SK-N-SH treated with all-trans-retinoic acid at 6 μM for 48 hours (cell line): ENCODE measurements around the gene ATP6V1C2.
A peak's percentile ranks its signal among the peaks of the same experiment; 100 is the strongest.

Source experiments
- ESRRG ChIP-seq: fragments of 250-450 bp; sonication (Bioruptor Pico); IDR thresholded peaks from 2 replicates; pipeline ENCODE4 v1.6.1; 2021; ENCODE audit warnings: mild to moderate bottlenecking
- PATZ1 ChIP-seq: fragments of 250-450 bp; sonication (Bioruptor Pico); IDR thresholded peaks from 2 replicates; pipeline ENCODE4 v1.8.0; 2020; ENCODE audit warnings: mild to moderate bottlenecking, moderate library complexity, borderline replicate concordance
- RARB ChIP-seq: fragments of 250-450 bp; sonication (Bioruptor Pico); IDR thresholded peaks from 2 replicates; pipeline ENCODE4 v1.8.0; 2021; ENCODE audit warnings: mild to moderate bottlenecking, moderate library complexity
- SNAI2 ChIP-seq: fragments of 250-450 bp; sonication (Bioruptor Pico); IDR thresholded peaks from 2 replicates; pipeline ENCODE4 v1.5.0; 2020; ENCODE audit warnings: mild to moderate bottlenecking, moderate library complexity
- TSHZ2 ChIP-seq: fragments of 250-450 bp; sonication (Bioruptor Pico); IDR thresholded peaks from 2 replicates; pipeline ENCODE4 v1.5.0; 2020; ENCODE audit warnings: mild to moderate bottlenecking, moderate library complexity

- no peak for TF ChIP-seq PATZ1 (CRISPR knock-in tag)
- TF ChIP-seq ESRRG (CRISPR knock-in tag): no peak
- TF ChIP-seq TSHZ2 (CRISPR knock-in tag): peak; percentile 51; the same call in 1 of the 2 replicates
- no peak for TF ChIP-seq RARB (CRISPR knock-in tag)
- no peak for TF ChIP-seq SNAI2 (CRISPR knock-in tag)
Measured at GRCh38 chr2:10812362-10813162, 91.1 kb downstream of the ATP6V1C2 start, which contains the start of gene PDIA6.
